GM12874 (cell line): ENCODE measurements around the gene USP10.

Experiments
- CTCF ChIP-seq: IDR thresholded peaks from 2 replicates; pipeline ENCODE4 v1.5.1; 2011; ENCODE audit warnings: low read depth, mild to moderate bottlenecking, control low read depth, low read length, moderate library complexity; ENCODE audit not compliant: insufficient read depth

The USP10 gene

GRCh38 chr16:84716740-84717139 is 16.9 kb downstream of the USP10 start:
- TF ChIP-seq CTCF, result no peak

GRCh38 chr16:84717484-84717883 is 17.7 kb downstream of the USP10 start:
- no peak for TF ChIP-seq CTCF

- TF ChIP-seq CTCF, result no peak
Measured at GRCh38 chr16:84720177-84720579, 20.4 kb downstream of the USP10 start.

- no peak for TF ChIP-seq CTCF
Measured at GRCh38 chr16:84722068-84722467, 22.3 kb downstream of the USP10 start.

GRCh38 chr16:84723906-84724305 is 24.1 kb downstream of the USP10 start:
- no peak for TF ChIP-seq CTCF

GRCh38 chr16:84724606-84725309 is 25.0 kb downstream of the USP10 start:
- no peak for TF ChIP-seq CTCF

GRCh38 chr16:84725481-84726078 is 25.8 kb downstream of the USP10 start:
- no peak for TF ChIP-seq CTCF
